Measurements from ENCODE around the gene LHFPL6. TPM values are rescaled to one million over a fixed set of nuclear protein-coding genes. Genes with fewer than 3 reads are reported as not detected.

LHFPL6 gene
- total RNA-seq, 1 donor from 2014 or later: 174 TPM

GRCh38 chr13:39377699-39378098, 225.3 kb downstream of the LHFPL6 start:
- H3K4me1 Mint-ChIP-seq (ENCODE audit: unreplicated experiment): peaks cover 23% of the 10 kb centered on the region
- H3K27ac Mint-ChIP-seq (ENCODE audit: unreplicated experiment): no peak overlapping the region
- no peak for TF ChIP-seq CTCF (IDR thresholded peaks at IDR 0.05)
- DNase-seq (ENCODE audit: extremely low spot score, unreplicated experiment): no peak
- no peaks in the 10 kb centered on the region for H3K27me3 Mint-ChIP-seq (ENCODE audit: unreplicated experiment)
- H3K36me3 Mint-ChIP-seq (ENCODE audit: unreplicated experiment): peaks cover 27% of the 10 kb centered on the region
- no peaks in the 10 kb centered on the region for H3K9me3 Mint-ChIP-seq (ENCODE audit: unreplicated experiment)
- H3K4me3 Mint-ChIP-seq (ENCODE audit: unreplicated experiment): no peak overlapping the region

GRCh38 chr13:39376076-39376475, 226.9 kb downstream of the LHFPL6 start:
- Mint-ChIP-seq H3K4me3 (ENCODE audit: unreplicated experiment) (no peak overlapping the region), H3K36me3 (ENCODE audit: unreplicated experiment) (peaks cover 25% of the 10 kb centered on the region), H3K27me3 (ENCODE audit: unreplicated experiment) (no peaks in the 10 kb centered on the region), H3K9me3 (ENCODE audit: unreplicated experiment) (no peaks in the 10 kb centered on the region), H3K27ac (ENCODE audit: unreplicated experiment) (no peak overlapping the region), H3K4me1 (ENCODE audit: unreplicated experiment) (peaks cover 23% of the 10 kb centered on the region)
- no peak for TF ChIP-seq CTCF (IDR thresholded peaks at IDR 0.05)
- DNase-seq (ENCODE audit: extremely low spot score, unreplicated experiment): no peak

GRCh38 chr13:39375601-39376000, 227.4 kb downstream of the LHFPL6 start:
- no peaks in the 10 kb centered on the region for H3K27me3 Mint-ChIP-seq (ENCODE audit: unreplicated experiment)
- TF ChIP-seq CTCF (IDR thresholded peaks at IDR 0.05): no peak
- H3K4me1 Mint-ChIP-seq (ENCODE audit: unreplicated experiment): peaks cover 28% of the 10 kb centered on the region
- H3K4me3 Mint-ChIP-seq (ENCODE audit: unreplicated experiment): no peak overlapping the region
- DNase-seq (ENCODE audit: extremely low spot score, unreplicated experiment): no peak
- H3K36me3 Mint-ChIP-seq (ENCODE audit: unreplicated experiment): peaks cover 25% of the 10 kb centered on the region
- H3K9me3 Mint-ChIP-seq (ENCODE audit: unreplicated experiment): no peaks in the 10 kb centered on the region
- no peak overlapping the region for H3K27ac Mint-ChIP-seq (ENCODE audit: unreplicated experiment)

GRCh38 chr13:39374741-39375189, 228.2 kb downstream of the LHFPL6 start:
- Mint-ChIP-seq H3K4me1 (ENCODE audit: unreplicated experiment) (peaks cover 26% of the 10 kb centered on the region), H3K27me3 (ENCODE audit: unreplicated experiment) (no peaks in the 10 kb centered on the region), H3K36me3 (ENCODE audit: unreplicated experiment) (peaks cover 22% of the 10 kb centered on the region), H3K27ac (ENCODE audit: unreplicated experiment) (no peak overlapping the region), H3K9me3 (ENCODE audit: unreplicated experiment) (no peaks in the 10 kb centered on the region), H3K4me3 (ENCODE audit: unreplicated experiment) (no peak overlapping the region)
- TF ChIP-seq CTCF (IDR thresholded peaks at IDR 0.05): no peak
- DNase-seq (ENCODE audit: extremely low spot score, unreplicated experiment): no peak

- Mint-ChIP-seq H3K9me3 (ENCODE audit: unreplicated experiment) (no peaks in the 10 kb centered on the region), H3K27ac (ENCODE audit: unreplicated experiment) (no peak overlapping the region), H3K4me3 (ENCODE audit: unreplicated experiment) (no peak overlapping the region), H3K36me3 (ENCODE audit: unreplicated experiment) (peaks cover 20% of the 10 kb centered on the region), H3K27me3 (ENCODE audit: unreplicated experiment) (no peaks in the 10 kb centered on the region), H3K4me1 (ENCODE audit: unreplicated experiment) (peaks cover 16% of the 10 kb centered on the region)
- DNase-seq (ENCODE audit: extremely low spot score, unreplicated experiment): no peak
- TF ChIP-seq CTCF (IDR thresholded peaks at IDR 0.05): no peak
Measured at GRCh38 chr13:39373145-39373544, 229.8 kb downstream of the LHFPL6 start.

All from osteocyte (in vitro differentiated cells).